ENCODE data around the gene CTNNA3. TPM values are rescaled to one million over a fixed set of nuclear protein-coding genes. Genes with fewer than 3 reads are reported as not detected.

The CTNNA3 gene
- total and polyA plus RNA-seq, 4 donors = under 0.01 to 39.8 (median 0.09) TPM

DNA sequence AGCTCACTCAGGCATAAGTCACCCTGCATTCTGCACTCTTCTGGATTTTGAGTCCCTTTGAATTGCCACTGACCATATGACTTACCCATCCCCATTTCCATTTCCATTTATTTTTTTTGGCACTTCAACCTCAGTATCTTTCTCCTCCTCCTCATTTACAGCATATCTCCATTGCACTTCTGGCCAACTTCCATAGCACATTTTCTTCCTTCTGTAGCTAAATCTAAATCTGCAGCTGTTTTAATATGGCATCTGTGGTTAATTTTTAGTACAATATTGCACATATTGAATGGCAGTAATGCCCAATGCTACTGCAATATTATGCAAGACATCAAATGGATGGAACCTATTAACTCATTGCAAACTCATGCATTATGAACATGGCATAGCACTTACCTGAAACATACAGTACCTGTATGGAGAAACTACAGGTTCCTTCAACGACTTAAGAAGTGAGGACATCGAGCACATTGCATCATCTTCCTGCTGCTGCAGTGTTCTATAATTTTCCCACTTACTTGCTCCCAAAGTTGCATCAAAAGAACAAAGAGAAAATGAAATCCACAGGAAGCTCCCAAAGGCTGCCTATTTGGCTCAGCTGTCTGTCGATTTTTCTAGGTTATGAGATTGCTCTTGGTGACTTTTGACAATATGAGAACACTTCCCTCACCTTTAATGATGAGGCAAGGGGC lies 714.5 kb downstream of the CTNNA3 start:
- H3K4me1 ChIP-seq (ENCODE audit: control insufficient read depth in 5 of 5, insufficient read depth in 5 of 5, low read length in 5 of 5) = peaks cover 0 to 8% (median 0%) of the 10 kb centered on the region in 5 donors
- no peak overlapping the region for H3K4me3 ChIP-seq
- no peaks in the 10 kb centered on the region for H3K27me3 ChIP-seq (ENCODE audit: control insufficient read depth in 3 of 3, insufficient read depth in 3 of 3, low read length in 2 of 3)
- no peak overlapping the region for H3K27ac ChIP-seq (ENCODE audit: low read depth in 1 of 2, low read length in 1 of 2)
- 70 to 82% methylated on average over 3 of the region's 3 CpGs for WGBS, 2 donors
- H3K36me3 ChIP-seq (ENCODE audit: control insufficient read depth in 4 of 4, insufficient read depth in 4 of 4, low read length in 4 of 4) = no peaks in the 10 kb centered on the region
- DNase-seq (no peak), ATAC-seq (ENCODE audit: insufficient read depth, low FRiP score) (no peak)
- TF ChIP-seq, protein P1, sequence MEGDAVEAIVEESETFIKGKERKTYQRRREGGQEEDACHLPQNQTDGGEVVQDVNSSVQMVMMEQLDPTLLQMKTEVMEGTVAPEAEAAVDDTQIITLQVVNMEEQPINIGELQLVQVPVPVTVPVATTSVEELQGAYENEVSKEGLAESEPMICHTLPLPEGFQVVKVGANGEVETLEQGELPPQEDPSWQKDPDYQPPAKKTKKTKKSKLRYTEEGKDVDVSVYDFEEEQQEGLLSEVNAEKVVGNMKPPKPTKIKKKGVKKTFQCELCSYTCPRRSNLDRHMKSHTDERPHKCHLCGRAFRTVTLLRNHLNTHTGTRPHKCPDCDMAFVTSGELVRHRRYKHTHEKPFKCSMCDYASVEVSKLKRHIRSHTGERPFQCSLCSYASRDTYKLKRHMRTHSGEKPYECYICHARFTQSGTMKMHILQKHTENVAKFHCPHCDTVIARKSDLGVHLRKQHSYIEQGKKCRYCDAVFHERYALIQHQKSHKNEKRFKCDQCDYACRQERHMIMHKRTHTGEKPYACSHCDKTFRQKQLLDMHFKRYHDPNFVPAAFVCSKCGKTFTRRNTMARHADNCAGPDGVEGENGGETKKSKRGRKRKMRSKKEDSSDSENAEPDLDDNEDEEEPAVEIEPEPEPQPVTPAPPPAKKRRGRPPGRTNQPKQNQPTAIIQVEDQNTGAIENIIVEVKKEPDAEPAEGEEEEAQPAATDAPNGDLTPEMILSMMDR (IDR thresholded peaks at IDR 0.05; ENCODE audit: control extremely low read depth, extremely low read depth) = no peak
- H3K9ac ChIP-seq (ENCODE audit: insufficient read depth in 1 of 2, low read length in 2 of 2) = no peak overlapping the region
- H3K9me3 ChIP-seq (ENCODE audit: control insufficient read depth in 4 of 4, insufficient read depth in 3 of 4, low read length in 3 of 4) = no peaks in the 10 kb centered on the region

DNA sequence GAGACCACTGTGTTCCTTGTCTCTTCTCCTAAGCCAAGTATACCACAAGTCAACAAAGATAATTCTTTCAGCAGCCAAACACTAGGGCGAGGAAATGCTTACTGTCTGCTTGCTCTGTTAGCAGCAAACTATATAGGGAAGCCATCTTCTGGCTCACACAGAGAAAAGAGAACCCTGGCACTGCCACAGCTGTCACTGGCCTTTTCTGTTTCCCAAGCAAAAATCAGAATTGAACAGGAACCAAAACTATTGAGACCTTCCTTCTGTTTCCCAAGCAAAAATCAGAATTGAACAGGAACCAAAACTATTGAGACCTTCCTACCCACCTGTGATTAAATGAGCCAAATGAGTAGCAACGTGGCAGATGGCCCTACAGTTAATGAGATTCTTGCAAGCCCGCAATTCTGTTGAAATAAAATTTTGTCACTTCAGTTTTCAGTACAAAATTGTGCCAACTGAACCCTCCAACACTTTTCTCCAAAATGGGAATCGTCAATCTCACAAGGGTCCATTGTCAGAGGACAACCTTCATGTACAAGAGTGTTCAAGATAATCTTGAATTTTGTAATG lies 715.7 kb downstream of the CTNNA3 start:
- no peak overlapping the region for H3K9ac ChIP-seq (ENCODE audit: insufficient read depth in 1 of 2, low read length in 2 of 2)
- DNase-seq (no peak), ATAC-seq (ENCODE audit: insufficient read depth, low FRiP score) (no peak)
- H3K27ac ChIP-seq (ENCODE audit: low read depth in 1 of 2, low read length in 1 of 2) = no peak overlapping the region
- no peaks in the 10 kb centered on the region for H3K36me3 ChIP-seq (ENCODE audit: control insufficient read depth in 4 of 4, insufficient read depth in 4 of 4, low read length in 4 of 4)
- no peaks in the 10 kb centered on the region for H3K27me3 ChIP-seq (ENCODE audit: control insufficient read depth in 3 of 3, insufficient read depth in 3 of 3, low read length in 2 of 3)
- TF ChIP-seq, protein P1 (IDR thresholded peaks at IDR 0.05; ENCODE audit: control extremely low read depth, extremely low read depth) = no peak
- H3K4me1 ChIP-seq (ENCODE audit: control insufficient read depth in 5 of 5, insufficient read depth in 5 of 5, low read length in 5 of 5) = peaks cover 0 to 8% (median 0%) of the 10 kb centered on the region in 5 donors
- H3K9me3 ChIP-seq (ENCODE audit: control insufficient read depth in 4 of 4, insufficient read depth in 3 of 4, low read length in 3 of 4) = no peaks in the 10 kb centered on the region
- WGBS, 2 donors = 86% methylated on average over 4 of the region's 4 CpGs
- no peak overlapping the region for H3K4me3 ChIP-seq

DNA sequence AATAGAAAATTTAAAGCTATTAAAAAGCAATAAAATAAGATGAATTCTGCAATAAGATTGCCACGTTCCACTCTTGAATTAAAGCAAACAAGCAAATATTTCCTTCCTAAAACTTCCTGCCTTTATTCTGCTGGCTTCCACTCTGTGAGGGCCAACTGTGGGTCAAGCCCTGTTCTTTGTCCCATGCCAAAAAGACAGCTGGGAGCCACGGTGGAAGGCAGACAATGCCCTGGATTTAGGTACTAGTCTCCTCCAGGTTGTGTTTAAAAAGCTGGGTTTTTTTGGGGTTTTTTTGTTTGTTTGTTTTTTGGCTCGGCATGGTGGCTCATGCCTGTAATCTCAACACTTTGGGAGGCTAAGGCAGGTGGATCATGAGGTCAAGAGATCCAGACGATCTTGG lies 731.0 kb downstream of the CTNNA3 start:
- ATAC-seq (ENCODE audit: insufficient read depth, low FRiP score) (no peak), DNase-seq (peak in 1 of 3 donors; percentile 30)
- TF ChIP-seq, protein P1 (IDR thresholded peaks at IDR 0.05; ENCODE audit: control extremely low read depth, extremely low read depth) = no peak
- no peaks in the 10 kb centered on the region for H3K4me1 ChIP-seq (ENCODE audit: control insufficient read depth in 5 of 5, insufficient read depth in 5 of 5, low read length in 5 of 5)
- H3K9me3 ChIP-seq (ENCODE audit: control insufficient read depth in 4 of 4, insufficient read depth in 3 of 4, low read length in 3 of 4) = no peaks in the 10 kb centered on the region
- H3K4me3 ChIP-seq = no peak overlapping the region
- no peak overlapping the region for H3K27ac ChIP-seq (ENCODE audit: low read depth in 1 of 2, low read length in 1 of 2)
- WGBS, 2 donors = 57 to 63% methylated on average over 4 of the region's 4 CpGs
- no peaks in the 10 kb centered on the region for H3K27me3 ChIP-seq (ENCODE audit: control insufficient read depth in 3 of 3, insufficient read depth in 3 of 3, low read length in 2 of 3)
- no peak overlapping the region for H3K9ac ChIP-seq (ENCODE audit: insufficient read depth in 1 of 2, low read length in 2 of 2)
- H3K36me3 ChIP-seq (ENCODE audit: control insufficient read depth in 4 of 4, insufficient read depth in 4 of 4, low read length in 4 of 4) = no peaks in the 10 kb centered on the region
